HepG2 (cell line): Measurements from ENCODE around the gene FBLN7. TPM values are rescaled to one million over a fixed set of nuclear protein-coding genes. Genes with fewer than 3 reads are reported as not detected.

ENCODE experiments used
- ATAC-seq: fragments of 200-7000 bp; cut with Tn5 transposase; 3 replicates; pipeline ENCODE4 v1.9.1; 2020; ENCODE audit warnings: mild to moderate bottlenecking, moderate library complexity
- BruUV-seq: library from RNA; stranded (reverse); fragments of 400-500 nt; replicated peaks from 2 replicates; lab custom pipeline; 2021; lab: Mats Ljungman, UMichigan
- CTCF ChIA-PET: fragments of 300-600 bp; formaldehyde crosslinking; extraction: SDS; loops from one replicate; lab custom pipeline; 2021; ENCODE audit warnings: low total read pairs, inconsistent platforms, low intra/inter-chr PET ratio; lab: Yijun Ruan, JAX
- POLR2A ChIA-PET: fragments of 350-600 bp; sonication (Branson Sonifier 250); formaldehyde crosslinking; loops from one replicate; lab custom pipeline; 2020; ENCODE audit warnings: antibody characterized with exemption, inconsistent platforms; lab: Yijun Ruan, JAX
- DNase-seq: peaks from one replicate; pipeline ENCODE4 v3.0.0-alpha.2; 2015; ENCODE audit warnings: low spot score
- FAIRE-seq: peaks from 3 replicates; lab custom pipeline; 2011; peaks lifted over from hg19 to GRCh38; lab: Jason Lieb, UNC
- H2AFZ ChIP-seq: one replicate; pipeline ENCODE4 v1.6.1; 2011; ENCODE audit warnings: low read length, inconsistent platforms
- H3K27ac ChIP-seq: fragments of 300-600 bp; 3 replicates; pipeline ENCODE4 v1.8.0; 2011; ENCODE audit warnings: mixed run types, mild to moderate bottlenecking, mixed read lengths, low read length, inconsistent platforms; ENCODE audit not compliant: insufficient read depth; ENCODE audit errors: extremely low read length
- H3K27me3 ChIP-seq, 2 experiments: fragments of 200-600 bp in 1 of 2; 2 replicates in 1 of 2; 3 replicates in 1 of 2; pipeline versions ENCODE4 v1.6.0 to v1.8.0; 2011; ENCODE audit warnings: low read length in 2 of 2, mild to moderate bottlenecking in 2 of 2, moderate library complexity in 2 of 2, inconsistent platforms in 1 of 2; ENCODE audit not compliant: insufficient read depth in 2 of 2, control insufficient read depth in 1 of 2
- H3K36me3 ChIP-seq, 2 experiments: fragments of 200-600 bp in 1 of 2; replicated peaks in 1 of 2; 2 replicates in 1 of 2; 3 replicates in 1 of 2; pipeline versions ENCODE4 v1.5.1 to v1.8.0; 2011; ENCODE audit warnings: low read length in 2 of 2, inconsistent platforms in 1 of 2; ENCODE audit not compliant: insufficient read depth in 2 of 2, control insufficient read depth in 1 of 2
- H3K4me1 ChIP-seq: 2 replicates; pipeline ENCODE4 v1.5.1; 2012; ENCODE audit warnings: low read length, inconsistent platforms; ENCODE audit not compliant: insufficient read depth
- H3K4me2 ChIP-seq: 2 replicates; pipeline ENCODE4 v1.6.0; 2011; ENCODE audit warnings: low read depth, low read length, inconsistent platforms
- H3K4me3 ChIP-seq, 3 experiments: fragments of 200-600 bp in 1 of 3; sonication (generic), shearing (Covaris generic) in 1 of 3; replicated peaks in 1 of 3; 2 replicates each; pipeline ENCODE4 v1.5.1; 2011 to 2016; ENCODE audit warnings: low read length in 3 of 3, inconsistent platforms in 2 of 3, low read depth in 2 of 3, mild to moderate bottlenecking in 2 of 3, control low read depth in 1 of 3, mixed read lengths in 1 of 3; ENCODE audit not compliant: insufficient read depth in 1 of 3
- H3K79me2 ChIP-seq: one replicate; pipeline ENCODE4 v1.6.1; 2011; ENCODE audit warnings: low read length, inconsistent platforms; ENCODE audit not compliant: insufficient read depth
- H3K9ac ChIP-seq: 2 replicates; pipeline ENCODE4 v1.6.0; 2011; ENCODE audit warnings: mild to moderate bottlenecking, low read depth, low read length, inconsistent platforms; ENCODE audit not compliant: insufficient read depth
- H3K9me3 ChIP-seq: 2 replicates; pipeline ENCODE4 v1.5.1; 2012; ENCODE audit warnings: mild to moderate bottlenecking, low read length
- H4K20me1 ChIP-seq: 2 replicates; pipeline ENCODE4 v1.6.0; 2011; ENCODE audit warnings: inconsistent platforms, mild to moderate bottlenecking, low read length, moderate library complexity; ENCODE audit not compliant: insufficient read depth
- ATF3 ChIP-seq: sonication (generic); formaldehyde crosslinking; IDR thresholded peaks from 2 replicates; pipeline ENCODE4 v1.4.0; 2020; ENCODE audit warnings: missing genetic modification reagents
- CCDC6 ChIP-seq: sonication (generic); formaldehyde crosslinking; IDR thresholded peaks from 2 replicates; pipeline ENCODE4 v1.8.1; 2022; ENCODE audit warnings: mild to moderate bottlenecking, missing genetic modification reagents, moderate library complexity
- CHCHD3 ChIP-seq: sonication (generic); formaldehyde crosslinking; IDR thresholded peaks from 2 replicates; pipeline ENCODE4 v1.8.0; 2022; ENCODE audit warnings: mild to moderate bottlenecking, missing genetic modification reagents, moderate library complexity
- FOXK1 ChIP-seq: sonication (generic); formaldehyde crosslinking; IDR thresholded peaks from 2 replicates; pipeline ENCODE4 v1.4.0; 2020; ENCODE audit warnings: low read depth, missing genetic modification reagents, borderline replicate concordance
- KMT2B ChIP-seq: IDR thresholded peaks from 2 replicates; pipeline ENCODE4 v1.6.1; 2016; ENCODE audit warnings: missing genetic modification reagents, missing compliant biosample characterization
- MEIS1 ChIP-seq: sonication (generic); formaldehyde crosslinking; IDR thresholded peaks from 2 replicates; pipeline ENCODE4 v1.9.0; 2021; ENCODE audit warnings: mild to moderate bottlenecking, missing genetic modification reagents, moderate library complexity, borderline replicate concordance
- NFYB ChIP-seq: sonication (generic); formaldehyde crosslinking; IDR thresholded peaks from 2 replicates; pipeline ENCODE4 v1.4.0; 2020; ENCODE audit warnings: missing genetic modification reagents
- NFYC ChIP-seq: IDR thresholded peaks from 2 replicates; pipeline ENCODE4 v1.6.1; 2016; ENCODE audit warnings: missing genetic modification reagents, missing compliant biosample characterization
- RBM22 ChIP-seq: fragments of 200-400 bp; formaldehyde crosslinking; optimal IDR thresholded peaks from 2 replicates; pipeline ENCODE3; 2017; ENCODE audit warnings: mild to moderate bottlenecking, low read length, moderate library complexity
- RELA ChIP-seq: sonication (generic); formaldehyde crosslinking; IDR thresholded peaks from 2 replicates; pipeline ENCODE4 v1.4.0; 2020; ENCODE audit warnings: missing genetic modification reagents
- SOX13 ChIP-seq, 3 experiments: fragments of 450-650 bp in 1 of 3; sonication (generic) in 1 of 3; formaldehyde crosslinking in 1 of 3; IDR thresholded peaks in 2 of 3; conservative IDR thresholded peaks in 1 of 3; 2 replicates each; pipeline versions ENCODE4 v1.5.0 to v1.6.1; 2016 to 2020; ENCODE audit warnings: antibody characterized with exemption in 1 of 3, mild to moderate bottlenecking in 1 of 3, missing compliant biosample characterization in 1 of 3, missing genetic modification reagents in 1 of 3, moderate library complexity in 1 of 3
- ZNF143 ChIP-seq: sonication (generic); formaldehyde crosslinking; IDR thresholded peaks from 2 replicates; pipeline ENCODE4 v1.4.0; 2020; ENCODE audit warnings: missing genetic modification reagents
- ZNF292 ChIP-seq: sonication (generic); formaldehyde crosslinking; IDR thresholded peaks from 2 replicates; pipeline ENCODE4 v1.8.1; 2022; ENCODE audit warnings: mild to moderate bottlenecking, low read depth, missing genetic modification reagents, borderline replicate concordance
- ZNF383 ChIP-seq: sonication (generic); formaldehyde crosslinking; IDR thresholded peaks from 2 replicates; pipeline ENCODE4 v1.4.0; 2020; ENCODE audit warnings: missing genetic modification reagents, mild to moderate bottlenecking, borderline replicate concordance
- ZNF446 ChIP-seq: sonication (generic); formaldehyde crosslinking; IDR thresholded peaks from 2 replicates; pipeline ENCODE4 v1.5.0; 2020; ENCODE audit warnings: mild to moderate bottlenecking, missing genetic modification reagents
- ZNF562 ChIP-seq: sonication (generic); formaldehyde crosslinking; IDR thresholded peaks from 2 replicates; pipeline ENCODE4 v1.8.0; 2022; ENCODE audit warnings: missing genetic modification reagents, borderline replicate concordance
- ZNF768 ChIP-seq: sonication (generic); formaldehyde crosslinking; IDR thresholded peaks from 2 replicates; pipeline ENCODE4 v1.4.0; 2020; ENCODE audit warnings: missing genetic modification reagents
- ZNF850 ChIP-seq: sonication (generic); formaldehyde crosslinking; conservative IDR thresholded peaks from 2 replicates; pipeline ENCODE4 v1.9.0; 2021; ENCODE audit warnings: mild to moderate bottlenecking, missing genetic modification reagents
- ZSCAN12 ChIP-seq: sonication (generic); formaldehyde crosslinking; IDR thresholded peaks from 2 replicates; pipeline ENCODE4 v1.9.0; 2021; ENCODE audit warnings: mild to moderate bottlenecking, missing genetic modification reagents
- WGBS: methylation state at CpG from one replicate; pipeline ENCODE4 v1.1.6; 2017; ENCODE audit warnings: low lambda C conversion rate; 5-methylcytosine and 5-hydroxymethylcytosine counted together
- in situ Hi-C: cut with HindIII; loops from 2 replicates; pipeline ENCODE4 v1.10.0; 2017; ENCODE audit warnings: low pct_unique_long_range_greater_than_20kb; ENCODE audit not compliant: extremely low pct_ligation_motif_present
- intact Hi-C: fragments of 100-400 bp; cut with micrococcal nuclease; formaldehyde crosslinking; loops from one replicate; pipeline ENCODE4 v1.10.0; 2022; ENCODE audit not compliant: unreplicated experiment
- polyA plus RNA-seq, 8 experiments: library from polyadenylated mRNA; depleted of rRNA in 3 of 8; stranded (reverse) in 7 of 8; unstranded in 1 of 8; fragments of >200 nt; fragmentation: Illumina TruSeq in 4 of 8; extraction: Trizol in 4 of 8; gene quantifications; 2 replicates each; pipeline versions ENCODE4 v1.2.1 to v1.2.3, GENCODE V29; 2011 to 2016; ENCODE audit warnings: low read depth in 4 of 8, missing spikeins in 1 of 8, mixed read lengths in 1 of 8; ENCODE audit not compliant: insufficient read depth in 1 of 8
- total RNA-seq, 5 experiments: library from RNA; depleted of rRNA; stranded (reverse); fragments of >200 nt; fragmentation: Illumina TruSeq; extraction: Trizol; gene quantifications; 2 replicates each; pipeline ENCODE4 v1.2.3, GENCODE V29; 2016; ENCODE audit warnings: low read depth in 1 of 5
- TF ChIP-seq, protein P1 (sequence below): sonication (generic); formaldehyde crosslinking; IDR thresholded peaks from 2 replicates; pipeline ENCODE4 v1.4.0; 2020; ENCODE audit warnings: missing genetic modification reagents
- TF ChIP-seq, protein P2 (sequence below): sonication (generic); formaldehyde crosslinking; IDR thresholded peaks from 2 replicates; pipeline ENCODE4 v1.5.0; 2020; ENCODE audit warnings: mild to moderate bottlenecking, missing genetic modification reagents

The FBLN7 gene
- total and polyA plus RNA-seq, 2 of the 13 experiments (the other 11 are each of a cell fraction or from before 2014, with no cell fraction given) = 1.4 to 2.3 TPM

DNA sequence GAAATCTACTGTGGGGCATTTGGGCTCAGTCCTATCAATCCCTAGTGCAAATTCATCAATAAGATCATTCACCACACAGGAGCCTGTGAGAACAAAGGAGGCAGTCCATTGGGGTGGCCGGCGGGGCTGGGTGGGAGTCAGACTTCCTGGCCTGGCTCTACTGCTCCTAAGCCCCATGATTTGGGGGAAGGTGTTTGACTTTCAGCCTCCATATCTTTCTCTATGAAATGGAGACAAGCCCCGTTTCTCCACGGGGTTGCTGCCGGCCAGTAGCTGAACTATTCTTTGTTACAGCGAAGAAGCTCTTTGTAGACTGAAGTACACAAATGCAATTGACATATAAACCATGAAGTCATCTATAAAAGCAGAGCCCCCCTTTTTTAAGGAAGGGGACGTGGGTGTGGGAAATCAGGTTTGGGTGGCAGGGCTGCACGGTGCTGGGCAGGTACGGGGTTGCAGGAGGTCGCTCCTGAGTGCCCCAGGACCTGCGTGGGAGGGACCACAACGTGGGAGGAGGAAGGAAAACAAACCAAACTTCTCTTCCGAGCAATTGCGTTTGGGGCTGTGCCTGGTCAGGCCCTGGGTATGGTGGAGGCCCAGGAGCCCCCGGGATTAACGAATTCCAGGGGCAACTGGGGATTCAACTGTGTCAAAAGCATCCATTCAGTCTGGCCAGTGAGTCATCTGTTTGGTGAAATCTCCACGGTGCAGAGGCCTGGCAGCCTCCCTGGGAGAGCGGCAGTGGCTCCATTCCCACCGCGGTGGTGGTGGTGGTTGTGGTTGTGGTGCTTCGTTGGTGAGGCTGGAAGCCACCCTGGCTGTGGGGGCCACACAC lies 18.2 kb downstream of the FBLN7 start:
- H3K4me1 ChIP-seq = peaks cover 11% of the 10 kb centered on the region
- in situ Hi-C loops (no loop called here), intact Hi-C loops (no loop called here)
- CTCF ChIA-PET = no interaction called here
- H3K36me3 ChIP-seq = no peaks in the 10 kb centered on the region
- H3K4me2 ChIP-seq = peak overlapping the region; percentile 32
- no peak overlapping the region for H3K9ac ChIP-seq
- WGBS = 44% methylated on average over 21 of the region's 21 CpGs
- H2AFZ ChIP-seq = no peak overlapping the region
- POLR2A ChIA-PET = no interaction called here
- H3K4me3 ChIP-seq = no peak overlapping the region; a peak in 1 of 6 replicates
- no peak overlapping the region for H3K27ac ChIP-seq
- DNase-seq (peak; percentile 39), ATAC-seq (peak; percentile 68), FAIRE-seq (no peak)
- no peaks in the 10 kb centered on the region for H3K27me3 ChIP-seq
- no TSS peak for BruUV-seq
- H3K9me3 ChIP-seq = no peaks in the 10 kb centered on the region
- no peaks in the 10 kb centered on the region for H4K20me1 ChIP-seq
- H3K79me2 ChIP-seq = no peaks in the 10 kb centered on the region
- TF ChIP-seq ZNF292 (CRISPR knock-in tag) = no peak
- TF ChIP-seq MEIS1 (CRISPR knock-in tag) = 0 out of 2 replicates have a peak, but pooled peaks have one; percentile 46
- no peak for TF ChIP-seq KMT2B (CRISPR knock-in tag)
- no peak for TF ChIP-seq ZNF143
- TF ChIP-seq ZNF562 (CRISPR knock-in tag) = no peak
- TF ChIP-seq ZSCAN12 = no peak
- TF ChIP-seq SOX13 (IDR thresholded peaks at IDR 0.05) = no peak
- TF ChIP-seq SOX13 (CRISPR knock-in tag; conservative IDR thresholded peaks at IDR 0.05 in 1 of 2, IDR thresholded peaks at IDR 0.05 in 1 of 2) = no peak
- TF ChIP-seq, protein P1, sequence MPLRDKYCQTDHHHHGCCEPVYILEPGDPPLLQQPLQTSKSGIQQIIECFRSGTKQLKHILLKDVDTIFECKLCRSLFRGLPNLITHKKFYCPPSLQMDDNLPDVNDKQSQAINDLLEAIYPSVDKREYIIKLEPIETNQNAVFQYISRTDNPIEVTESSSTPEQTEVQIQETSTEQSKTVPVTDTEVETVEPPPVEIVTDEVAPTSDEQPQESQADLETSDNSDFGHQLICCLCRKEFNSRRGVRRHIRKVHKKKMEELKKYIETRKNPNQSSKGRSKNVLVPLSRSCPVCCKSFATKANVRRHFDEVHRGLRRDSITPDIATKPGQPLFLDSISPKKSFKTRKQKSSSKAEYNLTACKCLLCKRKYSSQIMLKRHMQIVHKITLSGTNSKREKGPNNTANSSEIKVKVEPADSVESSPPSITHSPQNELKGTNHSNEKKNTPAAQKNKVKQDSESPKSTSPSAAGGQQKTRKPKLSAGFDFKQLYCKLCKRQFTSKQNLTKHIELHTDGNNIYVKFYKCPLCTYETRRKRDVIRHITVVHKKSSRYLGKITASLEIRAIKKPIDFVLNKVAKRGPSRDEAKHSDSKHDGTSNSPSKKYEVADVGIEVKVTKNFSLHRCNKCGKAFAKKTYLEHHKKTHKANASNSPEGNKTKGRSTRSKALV (CRISPR knock-in tag) = no peak
- TF ChIP-seq, protein P2, sequence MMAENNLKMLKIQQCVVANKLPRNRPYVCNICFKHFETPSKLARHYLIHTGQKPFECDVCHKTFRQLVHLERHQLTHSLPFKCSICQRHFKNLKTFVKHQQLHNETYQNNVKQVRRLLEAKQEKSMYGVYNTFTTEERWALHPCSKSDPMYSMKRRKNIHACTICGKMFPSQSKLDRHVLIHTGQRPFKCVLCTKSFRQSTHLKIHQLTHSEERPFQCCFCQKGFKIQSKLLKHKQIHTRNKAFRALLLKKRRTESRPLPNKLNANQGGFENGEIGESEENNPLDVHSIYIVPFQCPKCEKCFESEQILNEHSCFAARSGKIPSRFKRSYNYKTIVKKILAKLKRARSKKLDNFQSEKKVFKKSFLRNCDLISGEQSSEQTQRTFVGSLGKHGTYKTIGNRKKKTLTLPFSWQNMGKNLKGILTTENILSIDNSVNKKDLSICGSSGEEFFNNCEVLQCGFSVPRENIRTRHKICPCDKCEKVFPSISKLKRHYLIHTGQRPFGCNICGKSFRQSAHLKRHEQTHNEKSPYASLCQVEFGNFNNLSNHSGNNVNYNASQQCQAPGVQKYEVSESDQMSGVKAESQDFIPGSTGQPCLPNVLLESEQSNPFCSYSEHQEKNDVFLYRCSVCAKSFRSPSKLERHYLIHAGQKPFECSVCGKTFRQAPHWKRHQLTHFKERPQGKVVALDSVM (CRISPR knock-in tag) = no peak
- TF ChIP-seq CHCHD3 (CRISPR knock-in tag) = no peak
- no peak for TF ChIP-seq NFYB (CRISPR knock-in tag)
- TF ChIP-seq CCDC6 (CRISPR knock-in tag) = no peak
- 0 out of 2 replicates have a peak, but pooled peaks have one; percentile 57 for TF ChIP-seq ZNF383 (CRISPR knock-in tag)
- TF ChIP-seq RBM22 = no peak
- no peak for TF ChIP-seq RELA (CRISPR knock-in tag)
- 0 out of 2 replicates have a peak, but pooled peaks have one; percentile 9 for TF ChIP-seq ZNF768 (CRISPR knock-in tag)
- 0 out of 2 replicates have a peak, but pooled peaks have one; percentile 18 for TF ChIP-seq ATF3
- no peak for TF ChIP-seq ZNF850 (CRISPR knock-in tag)
- no peak for TF ChIP-seq FOXK1 (CRISPR knock-in tag)
- TF ChIP-seq ZNF446 (CRISPR knock-in tag) = no peak
- no peak for TF ChIP-seq NFYC (CRISPR knock-in tag)
